SK-N-SH treated with all-trans-retinoic acid at 6 μM for 48 hours (cell line): Measurements from ENCODE around the gene MCHR2.

Source experiments
- ATAC-seq: fragments of 200-7000 bp; cut with Tn5 transposase; 3 replicates; pipeline ENCODE4 v1.9.1; 2020; ENCODE audit warnings: mild to moderate bottlenecking, moderate library complexity
- ARNTL ChIP-seq: fragments of 450-650 bp; formaldehyde crosslinking; IDR thresholded peaks from 2 replicates; pipeline ENCODE4 v1.5.0; 2020; ENCODE audit warnings: low read depth, mild to moderate bottlenecking, moderate library complexity, borderline replicate concordance
- BACH2 ChIP-seq: fragments of 250-450 bp; sonication (Bioruptor Pico); IDR thresholded peaks from 2 replicates; pipeline ENCODE4 v1.9.0; 2021; ENCODE audit warnings: mild to moderate bottlenecking, borderline replicate concordance
- CREB5 ChIP-seq: fragments of 250-450 bp; sonication (Bioruptor Pico); IDR thresholded peaks from 2 replicates; pipeline ENCODE4 v1.5.1; 2020; ENCODE audit warnings: low read depth, mild to moderate bottlenecking, moderate library complexity
- CSDC2 ChIP-seq: fragments of 250-450 bp; sonication (Bioruptor Pico); IDR thresholded peaks from 2 replicates; pipeline ENCODE4 v1.5.0; 2020; ENCODE audit warnings: mild to moderate bottlenecking, moderate library complexity
- ESRRG ChIP-seq: fragments of 250-450 bp; sonication (Bioruptor Pico); IDR thresholded peaks from 2 replicates; pipeline ENCODE4 v1.6.1; 2021; ENCODE audit warnings: mild to moderate bottlenecking
- GLIS3 ChIP-seq: fragments of 250-450 bp; sonication (Bioruptor Pico); IDR thresholded peaks from 2 replicates; pipeline ENCODE4 v1.5.0; 2020; ENCODE audit warnings: mild to moderate bottlenecking, moderate library complexity
- ISL1 ChIP-seq: fragments of 250-450 bp; sonication (Bioruptor Pico); IDR thresholded peaks from 2 replicates; pipeline ENCODE4 v2.1.2; 2022; ENCODE audit warnings: mild to moderate bottlenecking, moderate library complexity
- OSR1 ChIP-seq: fragments of 250-450 bp; sonication (Bioruptor Pico); IDR thresholded peaks from 2 replicates; pipeline ENCODE4 v1.8.0; 2022; ENCODE audit warnings: moderate library complexity, mild to moderate bottlenecking, inconsistent platforms
- POU6F1 ChIP-seq: fragments of 250-450 bp; sonication (Bioruptor Pico); IDR thresholded peaks from 2 replicates; pipeline ENCODE4 v1.8.0; 2021; ENCODE audit warnings: low read depth, mild to moderate bottlenecking, moderate library complexity, borderline replicate concordance
- PPARA ChIP-seq: fragments of 250-450 bp; sonication (Bioruptor Pico); IDR thresholded peaks from 2 replicates; pipeline ENCODE4 v1.5.0; 2020; ENCODE audit warnings: mild to moderate bottlenecking, borderline replicate concordance
- RARB ChIP-seq: fragments of 250-450 bp; sonication (Bioruptor Pico); IDR thresholded peaks from 2 replicates; pipeline ENCODE4 v1.8.0; 2021; ENCODE audit warnings: mild to moderate bottlenecking, moderate library complexity
- SNAI2 ChIP-seq: fragments of 250-450 bp; sonication (Bioruptor Pico); IDR thresholded peaks from 2 replicates; pipeline ENCODE4 v1.5.0; 2020; ENCODE audit warnings: mild to moderate bottlenecking, moderate library complexity
- TCF4 ChIP-seq: fragments of 250-450 bp; sonication (Bioruptor Pico); IDR thresholded peaks from 2 replicates; pipeline ENCODE4 v1.8.0; 2021; ENCODE audit warnings: mild to moderate bottlenecking, moderate library complexity, borderline replicate concordance
- TOX ChIP-seq: fragments of 250-450 bp; sonication (Bioruptor Pico); IDR thresholded peaks from 2 replicates; pipeline ENCODE4 v1.8.0; 2021; ENCODE audit warnings: mild to moderate bottlenecking, moderate library complexity, borderline replicate concordance
- ZC3H10 ChIP-seq: fragments of 250-450 bp; sonication (Bioruptor Pico); IDR thresholded peaks from 2 replicates; pipeline ENCODE4 v1.5.1; 2021; ENCODE audit warnings: mild to moderate bottlenecking, moderate library complexity
- ZFP3 ChIP-seq: fragments of 250-450 bp; sonication (Bioruptor Pico); IDR thresholded peaks from 2 replicates; pipeline ENCODE4 v1.5.0; 2020; ENCODE audit warnings: mild to moderate bottlenecking, moderate library complexity
- ZFP30 ChIP-seq: fragments of 450-650 bp; formaldehyde crosslinking; IDR thresholded peaks from 2 replicates; pipeline ENCODE4 v1.5.0; 2022; ENCODE audit warnings: mild to moderate bottlenecking, moderate library complexity
- ZNF565 ChIP-seq: fragments of 450-650 bp; formaldehyde crosslinking; conservative IDR thresholded peaks from 2 replicates; pipeline ENCODE4 v1.5.0; 2020; ENCODE audit warnings: low read depth, mild to moderate bottlenecking, moderate library complexity
- ZNF70 ChIP-seq: fragments of 450-650 bp; formaldehyde crosslinking; IDR thresholded peaks from 2 replicates; pipeline ENCODE4 v1.5.0; 2020; ENCODE audit warnings: mild to moderate bottlenecking, moderate library complexity
- ZNF8 ChIP-seq: fragments of 450-650 bp; formaldehyde crosslinking; IDR thresholded peaks from 2 replicates; pipeline ENCODE4 v1.5.0; 2020; ENCODE audit warnings: mild to moderate bottlenecking, moderate library complexity
- TF ChIP-seq, protein P1 (sequence below): fragments of 250-450 bp; sonication (Bioruptor Pico); IDR thresholded peaks from 2 replicates; pipeline ENCODE4 v1.5.1; 2021; ENCODE audit warnings: mild to moderate bottlenecking, moderate library complexity
- TF ChIP-seq, protein P2 (sequence below): fragments of 250-450 bp; sonication (Bioruptor Pico); IDR thresholded peaks from 2 replicates; pipeline ENCODE4 v1.8.0; 2020; ENCODE audit warnings: mild to moderate bottlenecking, moderate library complexity, borderline replicate concordance
- TF ChIP-seq, protein P3 (sequence below): fragments of 250-450 bp; sonication (Bioruptor Pico); IDR thresholded peaks from 2 replicates; pipeline ENCODE4 v1.5.0; 2020; ENCODE audit warnings: mild to moderate bottlenecking, moderate library complexity

MCHR2 gene

GRCh38 chr6:99879431-99879830 is 114.6 kb downstream of the MCHR2 start (continued):
- TF ChIP-seq, protein P1, sequence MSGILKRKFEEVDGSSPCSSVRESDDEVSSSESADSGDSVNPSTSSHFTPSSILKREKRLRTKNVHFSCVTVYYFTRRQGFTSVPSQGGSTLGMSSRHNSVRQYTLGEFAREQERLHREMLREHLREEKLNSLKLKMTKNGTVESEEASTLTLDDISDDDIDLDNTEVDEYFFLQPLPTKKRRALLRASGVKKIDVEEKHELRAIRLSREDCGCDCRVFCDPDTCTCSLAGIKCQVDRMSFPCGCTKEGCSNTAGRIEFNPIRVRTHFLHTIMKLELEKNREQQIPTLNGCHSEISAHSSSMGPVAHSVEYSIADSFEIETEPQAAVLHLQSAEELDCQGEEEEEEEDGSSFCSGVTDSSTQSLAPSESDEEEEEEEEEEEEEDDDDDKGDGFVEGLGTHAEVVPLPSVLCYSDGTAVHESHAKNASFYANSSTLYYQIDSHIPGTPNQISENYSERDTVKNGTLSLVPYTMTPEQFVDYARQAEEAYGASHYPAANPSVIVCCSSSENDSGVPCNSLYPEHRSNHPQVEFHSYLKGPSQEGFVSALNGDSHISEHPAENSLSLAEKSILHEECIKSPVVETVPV, result no peak

DNA sequence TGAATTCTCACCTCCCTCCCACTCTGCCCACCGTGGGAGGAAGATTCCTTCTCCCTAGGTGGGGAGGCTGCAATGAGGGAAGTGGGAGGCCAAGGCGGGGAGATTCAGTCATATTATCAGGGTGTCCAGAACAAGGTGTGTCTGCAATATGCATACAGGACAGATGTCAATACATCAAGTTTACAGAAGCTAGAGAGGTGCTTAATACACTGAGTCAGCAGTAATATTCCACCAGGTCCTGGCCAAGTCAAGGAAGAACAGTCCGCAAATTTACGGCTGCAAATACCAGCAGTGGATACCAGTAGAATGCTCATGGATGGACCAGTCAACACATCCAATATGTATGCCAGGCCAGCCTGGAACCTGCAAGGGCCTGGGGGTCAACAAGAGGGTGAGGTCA is 119.0 kb downstream of the MCHR2 start:
- TF ChIP-seq PPARA (CRISPR knock-in tag), result no peak
- ATAC-seq, result no peak

GRCh38 chr6:99873084-99873483 is 120.9 kb downstream of the MCHR2 start:
- no peak for ATAC-seq
- TF ChIP-seq RARB, result no peak
- TF ChIP-seq, protein P1, result no peak
- no peak for TF ChIP-seq ISL1 (CRISPR knock-in tag)
- no peak for TF ChIP-seq ESRRG (CRISPR knock-in tag)
- TF ChIP-seq BACH2 (CRISPR knock-in tag), result no peak
- TF ChIP-seq CSDC2 (CRISPR knock-in tag), result no peak
- no peak for TF ChIP-seq OSR1 (CRISPR knock-in tag)
- TF ChIP-seq ZFP30 (CRISPR knock-in tag), result no peak
- TF ChIP-seq CREB5, result no peak
- no peak for TF ChIP-seq PPARA (CRISPR knock-in tag)
- no peak for TF ChIP-seq ZNF70 (CRISPR knock-in tag)
- TF ChIP-seq ZNF8 (CRISPR knock-in tag), result no peak
- TF ChIP-seq, protein P2, sequence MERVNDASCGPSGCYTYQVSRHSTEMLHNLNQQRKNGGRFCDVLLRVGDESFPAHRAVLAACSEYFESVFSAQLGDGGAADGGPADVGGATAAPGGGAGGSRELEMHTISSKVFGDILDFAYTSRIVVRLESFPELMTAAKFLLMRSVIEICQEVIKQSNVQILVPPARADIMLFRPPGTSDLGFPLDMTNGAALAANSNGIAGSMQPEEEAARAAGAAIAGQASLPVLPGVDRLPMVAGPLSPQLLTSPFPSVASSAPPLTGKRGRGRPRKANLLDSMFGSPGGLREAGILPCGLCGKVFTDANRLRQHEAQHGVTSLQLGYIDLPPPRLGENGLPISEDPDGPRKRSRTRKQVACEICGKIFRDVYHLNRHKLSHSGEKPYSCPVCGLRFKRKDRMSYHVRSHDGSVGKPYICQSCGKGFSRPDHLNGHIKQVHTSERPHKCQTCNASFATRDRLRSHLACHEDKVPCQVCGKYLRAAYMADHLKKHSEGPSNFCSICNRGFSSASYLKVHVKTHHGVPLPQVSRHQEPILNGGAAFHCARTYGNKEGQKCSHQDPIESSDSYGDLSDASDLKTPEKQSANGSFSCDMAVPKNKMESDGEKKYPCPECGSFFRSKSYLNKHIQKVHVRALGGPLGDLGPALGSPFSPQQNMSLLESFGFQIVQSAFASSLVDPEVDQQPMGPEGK, result no peak
- no peak for TF ChIP-seq ZNF565 (CRISPR knock-in tag)
- no peak for TF ChIP-seq ZC3H10 (CRISPR knock-in tag)
- no peak for TF ChIP-seq POU6F1 (CRISPR knock-in tag)
- TF ChIP-seq TCF4 (CRISPR knock-in tag), result no peak
- TF ChIP-seq ARNTL (CRISPR knock-in tag), result no peak
- no peak for TF ChIP-seq GLIS3

- TF ChIP-seq BACH2 (CRISPR knock-in tag) (no peak), ZNF70 (CRISPR knock-in tag) (no peak), GLIS3 (no peak), ZFP3 (CRISPR knock-in tag) (no peak), RARB (no peak), ISL1 (CRISPR knock-in tag) (no peak), CSDC2 (CRISPR knock-in tag) (no peak), TOX (no peak), ZNF565 (CRISPR knock-in tag) (no peak), ZNF8 (CRISPR knock-in tag) (no peak), POU6F1 (CRISPR knock-in tag) (no peak), PPARA (CRISPR knock-in tag) (no peak), CREB5 (no peak), SNAI2 (CRISPR knock-in tag) (no peak)
- TF ChIP-seq, protein P3, sequence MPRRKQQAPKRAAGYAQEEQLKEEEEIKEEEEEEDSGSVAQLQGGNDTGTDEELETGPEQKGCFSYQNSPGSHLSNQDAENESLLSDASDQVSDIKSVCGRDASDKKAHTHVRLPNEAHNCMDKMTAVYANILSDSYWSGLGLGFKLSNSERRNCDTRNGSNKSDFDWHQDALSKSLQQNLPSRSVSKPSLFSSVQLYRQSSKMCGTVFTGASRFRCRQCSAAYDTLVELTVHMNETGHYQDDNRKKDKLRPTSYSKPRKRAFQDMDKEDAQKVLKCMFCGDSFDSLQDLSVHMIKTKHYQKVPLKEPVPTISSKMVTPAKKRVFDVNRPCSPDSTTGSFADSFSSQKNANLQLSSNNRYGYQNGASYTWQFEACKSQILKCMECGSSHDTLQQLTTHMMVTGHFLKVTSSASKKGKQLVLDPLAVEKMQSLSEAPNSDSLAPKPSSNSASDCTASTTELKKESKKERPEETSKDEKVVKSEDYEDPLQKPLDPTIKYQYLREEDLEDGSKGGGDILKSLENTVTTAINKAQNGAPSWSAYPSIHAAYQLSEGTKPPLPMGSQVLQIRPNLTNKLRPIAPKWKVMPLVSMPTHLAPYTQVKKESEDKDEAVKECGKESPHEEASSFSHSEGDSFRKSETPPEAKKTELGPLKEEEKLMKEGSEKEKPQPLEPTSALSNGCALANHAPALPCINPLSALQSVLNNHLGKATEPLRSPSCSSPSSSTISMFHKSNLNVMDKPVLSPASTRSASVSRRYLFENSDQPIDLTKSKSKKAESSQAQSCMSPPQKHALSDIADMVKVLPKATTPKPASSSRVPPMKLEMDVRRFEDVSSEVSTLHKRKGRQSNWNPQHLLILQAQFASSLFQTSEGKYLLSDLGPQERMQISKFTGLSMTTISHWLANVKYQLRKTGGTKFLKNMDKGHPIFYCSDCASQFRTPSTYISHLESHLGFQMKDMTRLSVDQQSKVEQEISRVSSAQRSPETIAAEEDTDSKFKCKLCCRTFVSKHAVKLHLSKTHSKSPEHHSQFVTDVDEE (CRISPR knock-in tag), result no peak
Observed at GRCh38 chr6:99871641-99872040, 122.4 kb downstream of the MCHR2 start.

More at GRCh38 chr6:99871641-99872040, 122.4 kb downstream of the MCHR2 start:
- no peak for ATAC-seq
